GM19025 (cell line): Measurements from ENCODE around the gene MORN3.

Experiments used
- ATAC-seq: cut with Tn5 transposase; IDR thresholded peaks from one replicate; pipeline ENCODE4 v1.9.1; 2021; ENCODE audit warnings: mild to moderate bottlenecking, low read depth, moderate library complexity; ENCODE audit not compliant: unreplicated experiment

MORN3 gene

GRCh38 chr12:121610239-121611149 lies 59.0 kb downstream of the MORN3 start:
- no peak for ATAC-seq

- no peak for ATAC-seq
These were observed 61.2 kb downstream of the MORN3 start for GRCh38 chr12:121608301-121608700.

GRCh38 chr12:121603581-121603980 lies 65.9 kb downstream of the MORN3 start:
- no peak for ATAC-seq

- ATAC-seq = no peak
These were observed 66.7 kb downstream of the MORN3 start for GRCh38 chr12:121602766-121603165.

GRCh38 chr12:121600702-121601336 lies 68.6 kb downstream of the MORN3 start:
- ATAC-seq = no peak
